ENCODE data around the gene IL18.
"Not testable (repeated sequence)": the region's sequence is repeated elsewhere in the genome, so short reads cannot be mapped to it uniquely, and the experiment has no call there.

IL18 gene

GRCh38 chr11:112196519-112197087 is 32.7 kb upstream of the IL18 start:
- ATAC-seq (ENCODE audit: insufficient read depth, low read depth) (no peak), DNase-seq (no peak)
- TF ChIP-seq CTCF (IDR thresholded peaks at IDR 0.05; ENCODE audit: borderline replicate concordance, extremely low read depth, low read length, poor library complexity, severe bottlenecking) (no peak), EZH2 (IDR thresholded peaks at IDR 0.05; ENCODE audit: borderline replicate concordance, low read depth, low read length, severe bottlenecking) (no peak)
- H4K20me1 ChIP-seq (ENCODE audit: insufficient read depth, low read length): no peaks in the 10 kb centered on the region
- no peaks in the 10 kb centered on the region for H3K36me3 ChIP-seq (ENCODE audit: insufficient read depth, low read length)
- H3K9me3 ChIP-seq (ENCODE audit: insufficient read depth, low read length, severe bottlenecking): no peaks in the 10 kb centered on the region
- no peak overlapping the region for H3K27ac ChIP-seq (ENCODE audit: low read length)
- no peak overlapping the region for H3K9ac ChIP-seq (ENCODE audit: low read depth, low read length)
- no peak overlapping the region for H3K4me2 ChIP-seq (ENCODE audit: insufficient read depth, low read length)
- H3K79me2 ChIP-seq (ENCODE audit: insufficient read depth, low read length): no peaks in the 10 kb centered on the region
- no peak overlapping the region for H2AFZ ChIP-seq (ENCODE audit: low read depth, low read length)
- no peaks in the 10 kb centered on the region for H3K27me3 ChIP-seq (ENCODE audit: insufficient read depth, low read length, poor library complexity)
- no peaks in the 10 kb centered on the region for H3K4me1 ChIP-seq (ENCODE audit: insufficient read depth, low read length)
- H3K4me3 ChIP-seq (ENCODE audit: low read depth in 1 of 2, low read length in 2 of 2): no peak overlapping the region

DNA sequence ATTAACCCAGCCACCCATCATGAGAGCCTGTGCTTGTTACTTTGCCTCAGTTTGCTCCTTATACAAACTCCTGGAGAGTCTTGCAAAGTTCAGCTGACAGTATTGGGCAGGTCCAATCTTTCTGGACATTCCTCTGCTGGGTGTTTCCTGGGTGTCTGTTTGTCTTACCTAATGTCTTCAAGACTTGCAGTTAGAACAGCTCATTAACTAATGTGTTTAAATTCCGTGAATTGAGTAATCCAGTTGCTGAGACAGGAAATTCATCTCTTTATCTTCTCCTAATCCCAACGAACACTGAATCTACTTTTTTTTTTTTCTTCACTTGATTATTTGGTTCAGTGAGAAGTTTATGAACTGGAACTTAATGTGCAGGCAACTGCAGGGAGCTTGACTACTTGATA is 32.1 kb upstream of the IL18 start:
- Histone ChIP-seq H3K9ac (ENCODE audit: low read depth, low read length) (no peak overlapping the region), H3K9me3 (ENCODE audit: insufficient read depth, low read length, severe bottlenecking) (no peaks in the 10 kb centered on the region), H4K20me1 (ENCODE audit: insufficient read depth, low read length) (no peaks in the 10 kb centered on the region), H3K4me3 (ENCODE audit: low read depth in 1 of 2, low read length in 2 of 2) (no peak overlapping the region), H3K36me3 (ENCODE audit: insufficient read depth, low read length) (no peaks in the 10 kb centered on the region), H3K4me1 (ENCODE audit: insufficient read depth, low read length) (no peaks in the 10 kb centered on the region), H3K27ac (ENCODE audit: low read length) (no peak overlapping the region), H3K27me3 (ENCODE audit: insufficient read depth, low read length, poor library complexity) (no peaks in the 10 kb centered on the region), H3K4me2 (ENCODE audit: insufficient read depth, low read length) (no peak overlapping the region), H3K79me2 (ENCODE audit: insufficient read depth, low read length) (no peaks in the 10 kb centered on the region), H2AFZ (ENCODE audit: low read depth, low read length) (no peak overlapping the region)
- TF ChIP-seq EZH2 (IDR thresholded peaks at IDR 0.05; ENCODE audit: borderline replicate concordance, low read depth, low read length, severe bottlenecking) (no peak), CTCF (IDR thresholded peaks at IDR 0.05; ENCODE audit: borderline replicate concordance, extremely low read depth, low read length, poor library complexity, severe bottlenecking) (no peak)
- no peak for ATAC-seq (ENCODE audit: insufficient read depth, low read depth)
- DNase-seq: no peak

DNA sequence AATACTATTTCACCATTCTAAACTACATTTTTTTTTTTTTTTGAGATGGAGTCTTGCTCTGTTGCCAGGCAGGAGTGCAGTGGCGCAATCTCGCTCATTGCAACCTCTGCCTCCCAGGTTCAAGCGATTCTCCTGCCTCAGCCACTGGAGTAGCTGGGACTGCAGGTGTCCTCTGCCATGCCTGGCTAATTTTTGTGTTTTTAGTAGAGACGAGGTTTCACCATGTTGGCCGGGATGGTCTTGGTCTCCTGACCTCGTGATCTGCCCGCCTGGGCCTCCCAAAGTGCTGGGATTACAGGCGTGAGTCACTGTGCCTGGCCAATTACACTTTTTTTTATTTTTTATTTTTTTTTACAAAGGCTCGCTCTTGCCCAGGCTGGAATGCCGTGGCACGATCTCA is 31.2 kb upstream of the IL18 start:
- not testable (repeated sequence) for H3K4me2 ChIP-seq (ENCODE audit: insufficient read depth, low read length); H3K79me2 ChIP-seq (ENCODE audit: insufficient read depth, low read length); H3K4me1 ChIP-seq (ENCODE audit: insufficient read depth, low read length); H3K27ac ChIP-seq (ENCODE audit: low read length); H3K9me3 ChIP-seq (ENCODE audit: insufficient read depth, low read length, severe bottlenecking); H4K20me1 ChIP-seq (ENCODE audit: insufficient read depth, low read length); H2AFZ ChIP-seq (ENCODE audit: low read depth, low read length); H3K9ac ChIP-seq (ENCODE audit: low read depth, low read length); DNase-seq; H3K36me3 ChIP-seq (ENCODE audit: insufficient read depth, low read length); H3K27me3 ChIP-seq (ENCODE audit: insufficient read depth, low read length, poor library complexity); H3K4me3 ChIP-seq (ENCODE audit: low read depth in 1 of 2, low read length in 2 of 2); ATAC-seq (ENCODE audit: insufficient read depth, low read depth)

DNA sequence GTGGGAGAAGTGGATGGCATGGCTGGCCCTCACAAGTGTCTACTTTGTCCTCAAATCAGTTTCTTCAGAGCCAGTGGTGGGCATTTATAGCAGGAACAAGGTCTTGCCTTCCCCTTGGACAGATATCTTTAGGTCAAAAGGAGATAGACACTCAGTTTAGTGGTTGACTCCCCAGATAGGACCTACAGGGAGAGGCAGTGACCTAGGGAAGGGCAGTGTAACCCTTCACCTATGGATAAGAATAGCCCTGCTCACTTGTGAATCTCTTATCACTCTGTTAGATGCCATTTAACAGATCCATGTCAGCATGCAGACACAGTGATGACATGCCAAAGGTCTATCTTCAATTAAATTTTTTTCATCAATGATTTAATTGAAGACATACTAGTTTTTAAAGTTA is 22.4 kb upstream of the IL18 start:
- H3K27me3 ChIP-seq (ENCODE audit: insufficient read depth, low read length, poor library complexity): no peaks in the 10 kb centered on the region
- no peak for ATAC-seq (ENCODE audit: insufficient read depth, low read depth)
- no peaks in the 10 kb centered on the region for H3K9me3 ChIP-seq (ENCODE audit: insufficient read depth, low read length, severe bottlenecking)
- no peak overlapping the region for H2AFZ ChIP-seq (ENCODE audit: low read depth, low read length)
- no peak overlapping the region for H3K27ac ChIP-seq (ENCODE audit: low read length)
- H3K4me2 ChIP-seq (ENCODE audit: insufficient read depth, low read length): no peak overlapping the region
- no peak overlapping the region for H3K9ac ChIP-seq (ENCODE audit: low read depth, low read length)
- no peak for DNase-seq
- no peaks in the 10 kb centered on the region for H3K4me1 ChIP-seq (ENCODE audit: insufficient read depth, low read length)
- no peaks in the 10 kb centered on the region for H3K36me3 ChIP-seq (ENCODE audit: insufficient read depth, low read length)
- TF ChIP-seq EZH2 (IDR thresholded peaks at IDR 0.05; ENCODE audit: borderline replicate concordance, low read depth, low read length, severe bottlenecking) (no peak), CTCF (IDR thresholded peaks at IDR 0.05; ENCODE audit: borderline replicate concordance, extremely low read depth, low read length, poor library complexity, severe bottlenecking) (no peak)
- no peak overlapping the region for H3K4me3 ChIP-seq (ENCODE audit: low read depth in 1 of 2, low read length in 2 of 2)
- no peaks in the 10 kb centered on the region for H3K79me2 ChIP-seq (ENCODE audit: insufficient read depth, low read length)
- no peaks in the 10 kb centered on the region for H4K20me1 ChIP-seq (ENCODE audit: insufficient read depth, low read length)

Data from DND-41 (cell line).